Stimulated activated CD4-positive, alpha-beta T cell treated with anti-CD3 and anti-CD28 coated beads, Interleukin-12 subunit alpha, Interleukin-12 subunit beta, amount 100 ng/mL, for 4 hours (primary cell): ENCODE results near the gene CAPN14.
"Not testable (repeated sequence)": the region's sequence is repeated elsewhere in the genome, so short reads cannot be mapped to it uniquely, and the experiment has no call there.

Experiments
- DNase-seq: peaks from one replicate; pipeline ENCODE4 v3.0.0-alpha.2; 2020

Gene CAPN14

GRCh38 chr2:31192851-31193392 is 24.4 kb downstream of the CAPN14 start:
- DNase-seq: no peak

DNA sequence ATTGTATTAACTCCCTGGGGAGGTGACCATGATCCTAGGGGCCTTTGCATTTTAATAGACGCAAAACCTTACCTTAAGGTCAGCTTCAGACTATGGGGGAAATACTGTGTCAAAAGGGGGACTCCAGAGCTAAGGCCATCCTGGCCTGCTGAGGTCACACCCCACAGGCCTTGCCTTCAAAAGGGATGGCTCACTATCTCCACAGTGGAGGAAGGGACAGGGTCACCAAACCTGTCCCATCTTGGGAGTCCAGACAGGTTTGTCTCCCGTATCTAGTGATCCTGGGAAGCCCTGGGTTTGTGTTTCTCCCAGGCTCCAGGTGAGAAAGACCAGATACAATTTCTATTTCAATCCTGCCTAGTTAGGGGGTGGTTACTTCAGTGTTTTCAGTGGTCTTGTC is 24.9 kb downstream of the CAPN14 start:
- DNase-seq: no peak

DNA sequence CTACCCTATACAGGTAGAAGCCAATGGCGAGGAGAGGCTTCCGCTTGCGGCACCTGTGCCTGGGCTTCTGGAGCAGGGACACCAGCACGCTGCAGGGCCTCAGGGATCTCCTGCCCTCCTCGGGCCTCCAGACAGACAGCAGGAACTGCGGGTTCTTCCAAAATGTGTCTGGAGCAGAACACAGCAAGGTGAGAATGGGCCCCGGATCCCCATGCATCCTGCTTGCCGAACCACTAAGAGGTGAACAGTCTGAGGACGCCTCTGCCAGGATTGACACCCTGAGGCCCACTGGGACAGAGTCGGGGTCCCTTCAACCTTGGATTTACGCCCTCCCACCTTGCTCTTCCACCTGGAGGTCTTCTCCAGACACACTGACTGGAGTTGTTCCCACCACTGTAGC is 25.4 kb downstream of the CAPN14 start:
- no peak for DNase-seq

DNA sequence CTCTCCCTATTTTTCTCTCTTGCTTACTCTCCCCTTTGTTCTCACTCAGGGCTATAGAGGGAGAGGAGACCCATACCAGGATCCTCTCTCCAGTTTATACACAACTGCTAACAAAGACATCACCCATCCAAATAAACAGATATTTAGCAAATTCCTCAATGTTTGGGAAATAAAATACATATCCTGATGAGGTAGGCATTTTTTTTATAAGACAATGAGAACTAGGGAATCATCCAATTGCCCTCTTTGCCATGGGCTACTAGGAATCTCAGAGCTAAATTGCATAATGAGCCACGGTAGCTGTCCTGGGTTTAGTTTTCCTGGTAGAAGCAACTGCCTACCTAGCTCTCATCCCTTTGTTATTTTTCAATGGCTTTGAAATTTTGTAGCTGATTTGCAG is 27.1 kb downstream of the CAPN14 start:
- DNase-seq: no peak

- no peak for DNase-seq
Observed at GRCh38 chr2:31189141-31189540, 28.2 kb downstream of the CAPN14 start.

- no peak for DNase-seq
Observed at GRCh38 chr2:31188131-31188530, 29.2 kb downstream of the CAPN14 start.

DNA sequence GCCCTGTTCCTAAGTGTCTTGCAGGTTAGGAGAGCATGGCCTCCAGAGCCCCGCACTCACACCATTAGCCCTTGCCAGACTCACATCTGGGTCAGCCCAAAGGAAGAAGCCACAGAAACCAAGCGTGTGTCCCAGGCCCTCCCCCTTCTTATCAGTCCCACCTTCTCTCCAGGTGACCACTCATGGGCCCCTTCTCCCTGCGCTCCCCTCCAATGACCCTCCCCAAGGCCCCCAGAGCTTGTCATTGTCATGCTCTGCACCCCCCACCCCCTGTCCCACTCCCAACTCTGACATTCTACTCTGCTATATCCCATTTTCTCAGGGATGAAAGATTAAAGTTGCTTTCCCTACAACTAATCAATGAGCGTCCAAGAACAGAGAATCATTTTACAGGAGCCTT is 30.1 kb downstream of the CAPN14 start:
- no peak for DNase-seq

- not testable (repeated sequence) for DNase-seq
Observed at GRCh38 chr2:31183973-31184372, 33.3 kb downstream of the CAPN14 start.

- DNase-seq: no peak
Observed at GRCh38 chr2:31176742-31177141, 40.6 kb downstream of the CAPN14 start.

DNA sequence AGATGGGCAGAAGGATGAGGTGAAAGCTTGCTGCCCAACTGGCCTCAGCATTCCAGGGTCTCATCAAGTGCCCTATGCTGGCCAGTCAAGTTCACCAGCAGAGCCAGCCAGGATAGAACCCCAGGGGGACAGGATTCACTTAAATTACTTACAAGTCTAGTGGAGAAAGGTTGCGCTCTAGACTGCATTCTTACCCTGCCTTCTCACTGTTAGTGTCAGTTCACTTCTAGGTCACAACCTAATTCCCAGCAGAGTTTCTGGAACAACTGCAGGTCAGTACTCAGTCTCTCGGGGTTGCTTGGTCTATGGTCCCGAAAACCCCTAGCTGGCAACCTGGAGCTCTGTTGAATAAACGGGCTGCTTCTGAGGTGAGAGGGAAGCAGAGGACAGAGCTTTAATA is 46.2 kb downstream of the CAPN14 start:
- DNase-seq: no peak

DNA sequence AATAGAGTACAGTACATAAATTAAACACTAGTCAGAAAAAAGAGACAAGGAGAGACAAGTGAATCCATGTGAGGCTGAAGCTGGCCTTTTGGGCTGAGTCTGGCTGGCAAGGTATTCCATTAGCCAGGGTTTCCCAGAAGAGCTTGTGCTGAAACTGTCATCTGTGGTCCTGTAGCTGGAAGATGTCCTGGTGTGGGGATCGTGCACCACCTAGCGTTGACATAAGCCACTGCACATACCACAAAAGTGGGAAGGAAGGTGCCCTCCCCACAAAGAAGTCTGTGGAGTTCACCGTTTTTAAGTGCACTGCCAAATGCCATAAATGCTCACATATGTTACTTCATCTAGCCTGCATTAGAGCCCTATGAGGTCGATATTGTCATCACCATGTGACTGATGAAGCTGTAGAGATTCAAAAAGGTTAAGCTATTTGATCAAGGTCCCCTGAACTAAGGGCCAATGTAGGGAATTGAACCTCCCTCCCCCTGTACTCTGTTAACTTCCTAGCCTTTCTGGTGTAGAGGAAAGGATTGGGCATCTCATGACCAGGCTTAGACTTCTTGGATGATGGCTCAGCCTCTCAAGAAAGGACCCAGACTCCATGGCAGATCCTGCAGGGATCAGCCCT is 47.1 kb downstream of the CAPN14 start:
- peak; percentile 27 for DNase-seq

GRCh38 chr2:31168291-31168690 is 49.0 kb downstream of the CAPN14 start:
- no peak for DNase-seq

- DNase-seq: no peak
Observed at GRCh38 chr2:31166925-31167324, 50.4 kb downstream of the CAPN14 start.

GRCh38 chr2:31163011-31163539 is 54.2 kb downstream of the CAPN14 start:
- no peak for DNase-seq

- DNase-seq: no peak
Observed at GRCh38 chr2:31161637-31162036, 55.7 kb downstream of the CAPN14 start.

GRCh38 chr2:31151501-31151900 is 65.8 kb downstream of the CAPN14 start:
- no peak for DNase-seq

DNA sequence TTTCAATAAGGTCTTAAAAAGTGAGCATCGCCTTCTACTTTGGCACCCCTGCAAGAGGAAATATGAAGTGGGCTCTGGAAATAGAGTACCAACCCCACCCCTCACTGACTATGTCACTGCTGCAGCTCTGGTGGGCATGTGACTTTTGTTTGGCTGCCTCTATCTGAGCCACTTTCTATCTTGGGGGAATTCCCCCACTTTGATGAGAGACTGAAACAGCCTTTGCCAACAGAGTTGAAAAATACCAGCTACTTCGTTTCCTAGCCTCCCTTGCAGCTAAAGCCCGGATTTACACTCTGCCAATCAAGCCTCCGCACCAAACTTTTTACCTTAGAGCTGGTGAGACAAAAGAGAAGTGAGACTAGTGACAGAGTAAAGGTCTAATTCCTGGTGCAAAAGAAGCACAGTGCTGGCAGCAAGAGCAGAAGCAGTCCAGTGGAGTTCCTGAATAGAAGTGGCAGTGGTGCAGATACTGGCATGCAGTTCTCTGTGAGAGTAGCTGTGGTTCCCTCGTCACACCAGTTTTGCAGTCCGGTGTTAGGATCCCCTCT is 67.1 kb downstream of the CAPN14 start:
- no peak for DNase-seq

GRCh38 chr2:31148514-31148913 is 68.8 kb downstream of the CAPN14 start:
- DNase-seq: no peak

GRCh38 chr2:31147645-31148044 is 69.7 kb downstream of the CAPN14 start:
- no peak for DNase-seq

GRCh38 chr2:31142110-31142509 is 75.2 kb downstream of the CAPN14 start:
- DNase-seq: no peak

- no peak for DNase-seq
Observed at GRCh38 chr2:31141443-31142085, 75.8 kb downstream of the CAPN14 start.

DNA sequence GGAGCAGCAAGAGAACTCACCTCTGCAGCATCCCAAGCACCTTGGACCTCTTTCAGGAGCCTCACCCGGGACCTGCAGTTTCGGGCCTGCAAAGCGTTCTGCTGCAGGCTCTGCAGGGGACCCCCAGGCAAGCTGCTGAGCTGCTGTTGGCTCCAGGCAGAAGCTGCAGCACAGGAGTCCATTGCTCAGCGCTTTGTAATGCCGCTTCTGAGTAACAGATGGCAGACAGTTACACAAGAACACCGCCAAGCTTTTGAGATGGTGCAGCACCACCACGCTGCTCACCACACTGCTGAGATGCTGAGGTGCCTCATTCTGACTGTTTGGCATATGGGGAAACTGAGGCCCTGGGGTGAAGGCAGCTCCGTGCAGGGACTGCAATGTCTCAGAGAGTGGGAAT is 77.2 kb downstream of the CAPN14 start:
- no peak for DNase-seq

DNA sequence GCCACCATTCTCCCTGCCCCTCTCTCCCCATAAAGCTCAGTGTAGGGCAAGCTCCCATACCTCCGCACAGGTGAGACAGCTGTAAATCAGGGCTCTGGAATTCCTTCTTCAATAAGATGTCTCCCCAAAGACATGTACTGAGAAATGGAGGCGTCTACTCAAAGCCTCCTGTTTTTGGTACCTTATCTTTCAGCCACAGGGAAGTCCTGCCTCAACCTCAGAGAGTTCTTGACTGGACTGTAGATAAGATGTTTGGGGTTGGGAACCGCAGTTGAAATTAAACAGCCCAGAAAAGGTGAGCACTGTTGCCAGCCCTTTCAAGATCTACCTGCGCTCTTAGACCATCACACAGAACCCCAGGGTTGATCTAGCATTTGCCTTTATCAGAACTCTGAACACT is 77.6 kb downstream of the CAPN14 start:
- DNase-seq: no peak
